ENCODE results near the gene CYP19A1. TPM values are rescaled to one million over a fixed set of nuclear protein-coding genes. Genes with fewer than 3 reads are reported as not detected.

The CYP19A1 gene
- total RNA-seq, 1 experiment from 2014 or later = not detected

DNA sequence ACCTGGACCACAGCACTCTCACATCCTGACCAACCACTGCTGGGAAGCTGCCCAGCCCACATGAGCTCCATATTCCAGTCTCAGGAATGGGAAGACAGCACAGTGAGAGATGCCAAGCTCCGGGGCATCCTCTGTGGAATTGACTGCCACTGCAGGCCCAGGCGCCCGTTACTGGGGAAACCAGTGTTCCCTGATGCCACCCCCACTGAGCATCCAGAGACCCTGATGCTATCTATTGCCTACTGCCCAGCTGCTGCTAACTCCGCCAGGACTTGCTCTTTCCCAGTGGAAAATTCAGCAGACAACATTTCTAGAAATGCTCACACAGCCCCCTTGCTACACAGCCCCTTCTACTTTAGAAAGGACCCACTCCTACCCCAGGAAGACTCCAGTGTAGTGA lies 57.6 kb downstream of the CYP19A1 start:
- Histone ChIP-seq H3K27me3 (ENCODE audit: control insufficient read depth, insufficient read depth, low read length) (peaks cover 8% of the 10 kb centered on the region), H3K9me3 (ENCODE audit: control insufficient read depth, insufficient read depth, low read depth, low read length) (no peaks in the 10 kb centered on the region), H3K27ac (ENCODE audit: low read length) (no peak overlapping the region), H3K4me1 (ENCODE audit: control insufficient read depth, insufficient read depth, low read length) (no peaks in the 10 kb centered on the region), H3K4me3 (ENCODE audit: low read depth in 2 of 2, low read length in 2 of 2) (no peak overlapping the region), H3K36me3 (ENCODE audit: control insufficient read depth, insufficient read depth, low read length) (no peaks in the 10 kb centered on the region)
- ChIA-PET CTCF (interaction anchor here (0.7 to 1.9 kb wide), 5 partner anchors 14 to 102 kb away, joined by 3 to 4 read pairs (median 3); no protein-coding TSS in a partner anchor), POLR2A (no interaction called here)
- ATAC-seq = no peak
- TF ChIP-seq, protein P1, sequence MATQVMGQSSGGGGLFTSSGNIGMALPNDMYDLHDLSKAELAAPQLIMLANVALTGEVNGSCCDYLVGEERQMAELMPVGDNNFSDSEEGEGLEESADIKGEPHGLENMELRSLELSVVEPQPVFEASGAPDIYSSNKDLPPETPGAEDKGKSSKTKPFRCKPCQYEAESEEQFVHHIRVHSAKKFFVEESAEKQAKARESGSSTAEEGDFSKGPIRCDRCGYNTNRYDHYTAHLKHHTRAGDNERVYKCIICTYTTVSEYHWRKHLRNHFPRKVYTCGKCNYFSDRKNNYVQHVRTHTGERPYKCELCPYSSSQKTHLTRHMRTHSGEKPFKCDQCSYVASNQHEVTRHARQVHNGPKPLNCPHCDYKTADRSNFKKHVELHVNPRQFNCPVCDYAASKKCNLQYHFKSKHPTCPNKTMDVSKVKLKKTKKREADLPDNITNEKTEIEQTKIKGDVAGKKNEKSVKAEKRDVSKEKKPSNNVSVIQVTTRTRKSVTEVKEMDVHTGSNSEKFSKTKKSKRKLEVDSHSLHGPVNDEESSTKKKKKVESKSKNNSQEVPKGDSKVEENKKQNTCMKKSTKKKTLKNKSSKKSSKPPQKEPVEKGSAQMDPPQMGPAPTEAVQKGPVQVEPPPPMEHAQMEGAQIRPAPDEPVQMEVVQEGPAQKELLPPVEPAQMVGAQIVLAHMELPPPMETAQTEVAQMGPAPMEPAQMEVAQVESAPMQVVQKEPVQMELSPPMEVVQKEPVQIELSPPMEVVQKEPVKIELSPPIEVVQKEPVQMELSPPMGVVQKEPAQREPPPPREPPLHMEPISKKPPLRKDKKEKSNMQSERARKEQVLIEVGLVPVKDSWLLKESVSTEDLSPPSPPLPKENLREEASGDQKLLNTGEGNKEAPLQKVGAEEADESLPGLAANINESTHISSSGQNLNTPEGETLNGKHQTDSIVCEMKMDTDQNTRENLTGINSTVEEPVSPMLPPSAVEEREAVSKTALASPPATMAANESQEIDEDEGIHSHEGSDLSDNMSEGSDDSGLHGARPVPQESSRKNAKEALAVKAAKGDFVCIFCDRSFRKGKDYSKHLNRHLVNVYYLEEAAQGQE (IDR thresholded peaks at IDR 0.05; ENCODE audit: insufficient read depth in 1 of 2, low read depth in 2 of 2, low read length in 1 of 2) = no peak
- TF ChIP-seq, protein P2, sequence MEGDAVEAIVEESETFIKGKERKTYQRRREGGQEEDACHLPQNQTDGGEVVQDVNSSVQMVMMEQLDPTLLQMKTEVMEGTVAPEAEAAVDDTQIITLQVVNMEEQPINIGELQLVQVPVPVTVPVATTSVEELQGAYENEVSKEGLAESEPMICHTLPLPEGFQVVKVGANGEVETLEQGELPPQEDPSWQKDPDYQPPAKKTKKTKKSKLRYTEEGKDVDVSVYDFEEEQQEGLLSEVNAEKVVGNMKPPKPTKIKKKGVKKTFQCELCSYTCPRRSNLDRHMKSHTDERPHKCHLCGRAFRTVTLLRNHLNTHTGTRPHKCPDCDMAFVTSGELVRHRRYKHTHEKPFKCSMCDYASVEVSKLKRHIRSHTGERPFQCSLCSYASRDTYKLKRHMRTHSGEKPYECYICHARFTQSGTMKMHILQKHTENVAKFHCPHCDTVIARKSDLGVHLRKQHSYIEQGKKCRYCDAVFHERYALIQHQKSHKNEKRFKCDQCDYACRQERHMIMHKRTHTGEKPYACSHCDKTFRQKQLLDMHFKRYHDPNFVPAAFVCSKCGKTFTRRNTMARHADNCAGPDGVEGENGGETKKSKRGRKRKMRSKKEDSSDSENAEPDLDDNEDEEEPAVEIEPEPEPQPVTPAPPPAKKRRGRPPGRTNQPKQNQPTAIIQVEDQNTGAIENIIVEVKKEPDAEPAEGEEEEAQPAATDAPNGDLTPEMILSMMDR (IDR thresholded peaks at IDR 0.05) = no peak
- TF ChIP-seq POLR2AphosphoS5 (IDR thresholded peaks at IDR 0.05; ENCODE audit: low read depth, low read length) = no peak
- TF ChIP-seq SIN3A (IDR thresholded peaks at IDR 0.05; ENCODE audit: borderline replicate concordance, insufficient read depth, low read depth, low read length) = no peak
- TF ChIP-seq TCF7L2 (IDR thresholded peaks at IDR 0.05; ENCODE audit: low read depth, low read length) = no peak
- intact Hi-C loops (cut with micrococcal nuclease; ENCODE audit: unreplicated experiment) (loop anchor here (1.0 to 5.0 kb wide), 2 partner anchors 100 to 121 kb away; no protein-coding TSS in a partner anchor), in situ Hi-C loops (cut with HindIII; ENCODE audit: low pct_unique_long_range_greater_than_20kb, low sequenced_read_pairs) (no loop called here)
- no TSS peak for BruUV-seq (replicated peaks)
- DNase-seq (ENCODE audit: low read depth, low spot score) = no peak

DNA sequence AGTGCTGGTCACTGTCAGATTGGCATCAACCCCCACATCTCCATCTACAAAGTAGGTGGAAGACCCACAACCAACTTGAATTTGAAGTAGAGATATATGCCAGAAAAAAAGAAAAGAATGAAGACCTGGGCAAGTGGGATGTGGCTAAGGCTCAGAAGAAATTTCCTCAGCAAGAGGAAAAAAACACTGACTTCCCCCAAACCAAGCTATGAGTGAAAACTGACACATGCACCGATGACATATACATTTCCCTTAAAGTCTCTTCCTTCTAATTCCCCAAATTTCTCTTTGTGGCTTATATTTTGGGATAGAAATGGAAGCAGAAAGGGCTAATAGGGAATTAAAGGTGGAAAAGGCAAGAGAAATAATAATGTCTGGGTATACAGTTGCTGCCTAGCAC lies 59.0 kb downstream of the CYP19A1 start:
- ChIA-PET CTCF (no interaction called here), POLR2A (no interaction called here)
- no peaks in the 10 kb centered on the region for H3K4me1 ChIP-seq (ENCODE audit: control insufficient read depth, insufficient read depth, low read length)
- in situ Hi-C loops (cut with HindIII; ENCODE audit: low pct_unique_long_range_greater_than_20kb, low sequenced_read_pairs) (no loop called here), intact Hi-C loops (cut with micrococcal nuclease; ENCODE audit: unreplicated experiment) (no loop called here)
- H3K27ac ChIP-seq (ENCODE audit: low read length) = no peak overlapping the region
- no TSS peak for BruUV-seq (replicated peaks)
- TF ChIP-seq SIN3A (IDR thresholded peaks at IDR 0.05; ENCODE audit: borderline replicate concordance, insufficient read depth, low read depth, low read length) = no peak
- no peak overlapping the region for H3K4me3 ChIP-seq (ENCODE audit: low read depth in 2 of 2, low read length in 2 of 2)
- peaks cover 8% of the 10 kb centered on the region for H3K27me3 ChIP-seq (ENCODE audit: control insufficient read depth, insufficient read depth, low read length)
- DNase-seq (ENCODE audit: low read depth, low spot score) = no peak
- no peaks in the 10 kb centered on the region for H3K36me3 ChIP-seq (ENCODE audit: control insufficient read depth, insufficient read depth, low read length)
- no peaks in the 10 kb centered on the region for H3K9me3 ChIP-seq (ENCODE audit: control insufficient read depth, insufficient read depth, low read depth, low read length)
- no peak for ATAC-seq

DNA sequence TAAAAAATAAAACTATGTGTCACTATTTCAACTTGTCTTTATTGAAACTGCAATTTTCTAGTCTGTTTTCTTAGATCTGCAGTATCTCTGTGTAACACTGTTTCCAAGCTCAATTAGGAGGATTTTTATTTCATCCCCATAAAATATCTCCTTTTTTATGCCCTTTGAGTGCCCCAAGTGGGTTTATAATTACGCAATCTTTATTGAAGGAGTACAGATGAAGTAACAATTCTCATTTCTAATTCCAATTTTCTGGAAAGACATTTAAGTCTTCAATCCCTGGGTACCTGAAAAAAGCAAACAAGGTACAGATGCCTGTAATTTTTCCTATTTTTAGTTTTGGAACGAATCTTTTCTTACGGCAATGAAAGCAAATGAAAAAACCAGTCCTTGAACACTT lies 61.3 kb downstream of the CYP19A1 start:
- ATAC-seq (no peak), DNase-seq (ENCODE audit: low read depth, low spot score) (no peak)
- Histone ChIP-seq H3K27me3 (ENCODE audit: control insufficient read depth, insufficient read depth, low read length) (peaks cover 8% of the 10 kb centered on the region), H3K27ac (ENCODE audit: low read length) (no peak overlapping the region), H3K4me1 (ENCODE audit: control insufficient read depth, insufficient read depth, low read length) (no peaks in the 10 kb centered on the region), H3K9me3 (ENCODE audit: control insufficient read depth, insufficient read depth, low read depth, low read length) (no peaks in the 10 kb centered on the region), H3K36me3 (ENCODE audit: control insufficient read depth, insufficient read depth, low read length) (no peaks in the 10 kb centered on the region), H3K4me3 (ENCODE audit: low read depth in 2 of 2, low read length in 2 of 2) (no peak overlapping the region)
- in situ Hi-C loops (cut with HindIII; ENCODE audit: low pct_unique_long_range_greater_than_20kb, low sequenced_read_pairs) (no loop called here), intact Hi-C loops (cut with micrococcal nuclease; ENCODE audit: unreplicated experiment) (no loop called here)
- ChIA-PET POLR2A (no interaction called here), CTCF (no interaction called here)
- no TSS peak for BruUV-seq (replicated peaks)
- TF ChIP-seq, protein P2 (IDR thresholded peaks at IDR 0.05) = no peak
- TF ChIP-seq TCF7L2 (IDR thresholded peaks at IDR 0.05; ENCODE audit: low read depth, low read length) = no peak
